CD4-positive, alpha-beta memory T cell (primary cell): Measurements from ENCODE around the gene VWA5A. TPM values are rescaled to one million over a fixed set of nuclear protein-coding genes. Genes with fewer than 3 reads are reported as not detected.
"Not testable (repeated sequence)": the region's sequence is repeated elsewhere in the genome, so short reads cannot be mapped to it uniquely, and the experiment has no call there.

ENCODE experiments used
- CTCF ChIA-PET: fragments of 350-600 bp; sonication (Branson Sonifier 250); formaldehyde crosslinking; loops from one replicate; lab custom pipeline; 2021; ENCODE audit warnings: inconsistent platforms; ENCODE audit not compliant: partially characterized antibody; lab: Charles Lee
- POLR2A ChIA-PET: fragments of 350-600 bp; sonication (Branson Sonifier 250); formaldehyde crosslinking; loops from one replicate; lab custom pipeline; 2021; ENCODE audit not compliant: partially characterized antibody; lab: Charles Lee
- DNase-seq, 5 donors: peaks; one replicate each; pipeline versions ENCODE4 v3.0.0 to v3.0.0-alpha.2; 2020 to 2022; ENCODE audit warnings: mixed read lengths in 1 of 5
- H3K27ac ChIP-seq: one replicate; pipeline ENCODE4 v1.7.0; 2013; ENCODE audit warnings: low read depth, low read length
- H3K27me3 ChIP-seq: 2 replicates; pipeline ENCODE4 v1.7.0; 2013; ENCODE audit warnings: mild to moderate bottlenecking, low read length, moderate library complexity; ENCODE audit not compliant: insufficient read depth
- H3K36me3 ChIP-seq: 2 replicates; pipeline ENCODE4 v1.7.0; 2013; ENCODE audit warnings: mild to moderate bottlenecking, low read length, moderate library complexity; ENCODE audit not compliant: insufficient read depth
- H3K4me1 ChIP-seq: 2 replicates; pipeline ENCODE4 v1.7.0; 2013; ENCODE audit warnings: mild to moderate bottlenecking, low read length, moderate library complexity; ENCODE audit not compliant: insufficient read depth
- H3K4me3 ChIP-seq, 2 donors: one replicate each; pipeline ENCODE4 v1.7.0; 2013; ENCODE audit warnings: low read length in 2 of 2, mild to moderate bottlenecking in 1 of 2
- H3K9me3 ChIP-seq, 2 donors: one replicate each; pipeline ENCODE4 v1.7.0; 2013; ENCODE audit warnings: low read length in 2 of 2, control low read depth in 1 of 2; ENCODE audit not compliant: control insufficient read depth in 1 of 2
- H3K27ac Mint-ChIP-seq, 7 donors: one replicate each; pipeline ENCODE4 v1.8.0; 2020 to 2021; ENCODE audit warnings: mixed read lengths in 7 of 7, mild to moderate bottlenecking in 6 of 7, inconsistent platforms in 3 of 7, moderate library complexity in 3 of 7
- H3K27me3 Mint-ChIP-seq, 2 donors: one replicate each; pipeline ENCODE4 v1.8.0; 2020 to 2021; ENCODE audit warnings: mixed read lengths in 2 of 2
- H3K36me3 Mint-ChIP-seq, 2 donors: one replicate each; pipeline ENCODE4 v1.8.0; 2020 to 2021; ENCODE audit warnings: mixed read lengths in 2 of 2, inconsistent platforms in 1 of 2, mild to moderate bottlenecking in 1 of 2
- H3K4me1 Mint-ChIP-seq, 4 donors: one replicate each; pipeline ENCODE4 v1.8.0; 2020 to 2021; ENCODE audit warnings: mixed read lengths in 4 of 4, mild to moderate bottlenecking in 1 of 4
- H3K4me3 Mint-ChIP-seq, 8 donors: one replicate each; pipeline ENCODE4 v1.8.0; 2020 to 2021; ENCODE audit warnings: mixed read lengths in 8 of 8, mild to moderate bottlenecking in 7 of 8, moderate library complexity in 6 of 8, inconsistent platforms in 3 of 8
- H3K9me3 Mint-ChIP-seq, 8 donors: one replicate each; pipeline ENCODE4 v1.8.0; 2020 to 2021; ENCODE audit warnings: mixed read lengths in 8 of 8, mild to moderate bottlenecking in 5 of 8, inconsistent platforms in 3 of 8, moderate library complexity in 1 of 8
- intact Hi-C: fragments of 100-400 bp; cut with micrococcal nuclease; formaldehyde crosslinking; loops from one replicate; pipeline ENCODE4 v1.15.1; 2023
- polyA plus RNA-seq, 2 donors: library from polyadenylated mRNA; unstranded; fragments of 300-500 nt; fragmentation: Illumina TruSeq; gene quantifications; one replicate each; pipeline ENCODE4 v1.2.3, GENCODE V29; 2021
- total RNA-seq, 2 experiments: library from RNA; stranded (reverse); gene quantifications; one replicate each; pipeline ENCODE4 v1.2.3, GENCODE V29; 2021

Gene VWA5A
- total and polyA plus RNA-seq, 4 experiments from 2014 or later, result 6.4 to 12.3 (median 7.7) TPM

DNA sequence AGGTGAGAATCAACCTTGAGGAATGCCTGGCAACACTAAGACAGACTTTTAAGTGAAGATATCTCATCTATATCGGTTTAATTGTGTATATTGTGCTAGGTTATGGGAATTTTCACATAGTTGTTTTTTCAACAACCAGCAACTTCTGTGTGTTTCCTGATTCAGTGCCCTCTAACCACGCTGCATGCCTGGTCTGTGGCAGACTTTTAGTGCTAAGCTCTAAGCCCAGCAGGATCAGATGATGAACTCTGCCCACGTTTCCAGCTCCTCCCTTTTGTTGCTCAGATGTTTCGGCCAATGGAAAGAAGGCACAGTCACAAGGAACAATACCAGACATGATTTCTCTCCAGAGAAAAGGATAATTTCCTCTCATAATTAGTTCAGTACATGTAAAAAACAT lies 1.4 kb upstream of the VWA5A start:
- CTCF ChIA-PET, result interaction anchor here (0.9 kb wide), 1 partner anchor 10 kb away, joined by 3 read pairs; no protein-coding TSS in a partner anchor
- H3K4me3 Mint-ChIP-seq, result no peak overlapping the region
- no peak overlapping the region for H3K27ac Mint-ChIP-seq
- Histone ChIP-seq H3K27ac (no peak overlapping the region), H3K9me3 (no peaks in the 10 kb centered on the region), H3K4me3 (no peak overlapping the region), H3K36me3 (no peaks in the 10 kb centered on the region), H3K4me1 (peaks cover 12% of the 10 kb centered on the region), H3K27me3 (no peaks in the 10 kb centered on the region)
- peaks cover 7 to 33% (median 18%) of the 10 kb centered on the region in 4 donors for H3K4me1 Mint-ChIP-seq
- H3K36me3 Mint-ChIP-seq, result peaks cover 10 to 14% of the 10 kb centered on the region in 2 donors
- DNase-seq, result no peak
- POLR2A ChIA-PET, result no interaction called here
- H3K9me3 Mint-ChIP-seq, result no peaks in the 10 kb centered on the region
- intact Hi-C loops, result loop anchor here (10.0 kb wide), 1 partner anchor 369 kb away; the partner anchor contains the start of gene ZNF202
- peaks cover 3 to 8% of the 10 kb centered on the region in 2 donors for H3K27me3 Mint-ChIP-seq

GRCh38 chr11:124115782-124116616 lies 749 bp downstream of the VWA5A start:
- peak overlapping the region; percentile 2 for H3K27ac ChIP-seq
- ChIA-PET CTCF (interaction anchor here (1.1 kb wide), 1 partner anchor 9 kb away, joined by 3 read pairs; no protein-coding TSS in a partner anchor), POLR2A (interaction anchor here (1.4 kb wide), 1 partner anchor 507 kb away, joined by 4 read pairs; the partner anchor contains the start of gene TBRG1)
- intact Hi-C loops, result loop anchor here (10.0 kb wide), 1 partner anchor 371 kb away; the partner anchor contains the start of gene ZNF202
- Mint-ChIP-seq H3K4me1 (peaks cover 7 to 33% (median 18%) of the 10 kb centered on the region in 4 donors), H3K9me3 (no peaks in the 10 kb centered on the region), H3K36me3 (peaks cover 24 to 31% of the 10 kb centered on the region in 2 donors), H3K27ac (peak overlapping the region; percentile 43 to 91 (median 76)), H3K4me3 (peak overlapping the region; percentile 87 to 96 (median 90)), H3K27me3 (peaks cover 0 to 5% of the 10 kb centered on the region in 2 donors)
- no peaks in the 10 kb centered on the region for H3K27me3 ChIP-seq
- DNase-seq, result peak in 1 of 5 donors; percentile 6
- H3K36me3 ChIP-seq, result no peaks in the 10 kb centered on the region
- H3K4me1 ChIP-seq, result peaks cover 12% of the 10 kb centered on the region
- no peaks in the 10 kb centered on the region for H3K9me3 ChIP-seq
- H3K4me3 ChIP-seq, result peak overlapping the region; percentile 70 to 75

- H3K4me3 Mint-ChIP-seq, result no peak overlapping the region
- peaks cover 45 to 49% of the 10 kb centered on the region in 2 donors for H3K36me3 Mint-ChIP-seq
- H3K36me3 ChIP-seq, result no peaks in the 10 kb centered on the region
- no peak for DNase-seq
- H3K27ac ChIP-seq, result no peak overlapping the region
- POLR2A ChIA-PET, result no interaction called here
- no peaks in the 10 kb centered on the region for H3K27me3 Mint-ChIP-seq
- H3K4me1 ChIP-seq, result peaks cover 12% of the 10 kb centered on the region
- H3K4me3 ChIP-seq, result no peak overlapping the region
- H3K27ac Mint-ChIP-seq, result no peak overlapping the region
- H3K9me3 Mint-ChIP-seq, result no peaks in the 10 kb centered on the region
- CTCF ChIA-PET, result interaction anchor here (1.2 kb wide), 1 partner anchor 48 kb away, joined by 3 read pairs; no protein-coding TSS in a partner anchor
- H3K27me3 ChIP-seq, result no peaks in the 10 kb centered on the region
- intact Hi-C loops, result loop anchor here (10.0 kb wide), 1 partner anchor 374 kb away; the partner anchor contains the start of gene ZNF202
- no peaks in the 10 kb centered on the region for H3K9me3 ChIP-seq
- peaks cover 7 to 33% (median 19%) of the 10 kb centered on the region in 4 donors for H3K4me1 Mint-ChIP-seq
Observed at GRCh38 chr11:124119103-124119502, 3.9 kb downstream of the VWA5A start.

DNA sequence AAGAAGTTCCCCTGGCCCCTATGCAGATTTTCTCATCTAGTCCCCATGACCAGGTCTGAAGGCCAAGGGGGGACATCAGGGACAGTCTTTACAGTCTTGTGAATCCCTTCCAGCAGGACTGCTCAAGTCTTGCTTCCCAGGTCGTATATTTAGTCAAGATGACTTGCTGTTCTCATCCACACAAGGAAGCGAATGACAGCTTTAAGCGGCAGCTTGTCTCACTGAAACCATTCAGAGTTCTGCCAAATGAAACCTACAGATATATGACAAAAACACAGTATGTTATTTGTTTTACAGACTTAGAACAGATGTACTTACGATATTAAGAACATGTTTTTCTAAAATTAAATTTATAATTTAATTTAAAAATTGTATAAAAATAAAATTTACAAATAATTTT lies 5.6 kb downstream of the VWA5A start:
- Histone ChIP-seq H3K27ac (no peak overlapping the region), H3K36me3 (no peaks in the 10 kb centered on the region)
- peaks cover 60 to 61% of the 10 kb centered on the region in 2 donors for H3K36me3 Mint-ChIP-seq

DNA sequence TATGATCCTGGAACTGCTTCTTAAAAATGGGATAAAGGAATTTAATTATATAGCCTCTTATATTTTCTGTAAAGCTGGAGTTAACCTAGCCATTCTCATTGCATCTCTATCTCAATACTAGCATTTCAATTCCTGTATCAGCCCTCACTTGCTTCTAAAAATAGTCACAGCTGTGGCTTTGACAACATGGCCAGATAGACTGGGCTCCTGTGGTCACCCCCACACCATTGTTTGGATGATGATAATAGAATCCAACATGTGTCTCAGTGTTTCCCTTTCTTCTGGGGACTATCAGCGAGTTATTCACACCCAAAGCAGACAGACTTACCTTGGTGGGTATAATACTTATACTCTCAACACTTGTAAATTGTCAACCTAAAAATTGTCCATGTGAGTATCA lies 6.9 kb downstream of the VWA5A start:
- Histone ChIP-seq H3K4me3 (no peak overlapping the region), H3K27ac (no peak overlapping the region), H3K36me3 (no peaks in the 10 kb centered on the region), H3K4me1 (no peaks in the 10 kb centered on the region), H3K27me3 (no peaks in the 10 kb centered on the region), H3K9me3 (no peaks in the 10 kb centered on the region)
- Mint-ChIP-seq H3K4me1 (peaks cover 3 to 10% (median 5%) of the 10 kb centered on the region in 4 donors), H3K27ac (no peak overlapping the region), H3K9me3 (peaks cover 0 to 2% (median 0%) of the 10 kb centered on the region in 8 donors), H3K27me3 (no peaks in the 10 kb centered on the region), H3K4me3 (no peak overlapping the region), H3K36me3 (peaks cover 62 to 63% of the 10 kb centered on the region in 2 donors)
- CTCF ChIA-PET, result no interaction called here
- POLR2A ChIA-PET, result no interaction called here
- intact Hi-C loops, result no loop called here
- no peak for DNase-seq

More for the DNA sequence above, 5.6 kb downstream of the VWA5A start:
- no peak for DNase-seq
- Histone ChIP-seq H3K4me3 (no peak overlapping the region), H3K9me3 (no peaks in the 10 kb centered on the region), H3K27me3 (no peaks in the 10 kb centered on the region), H3K4me1 (peaks cover 5% of the 10 kb centered on the region)
- H3K4me3 Mint-ChIP-seq, result no peak overlapping the region
- POLR2A ChIA-PET, result interaction anchor here (0.7 kb wide), 1 partner anchor 818 kb away, joined by 4 read pairs; no protein-coding TSS in a partner anchor
- no peak overlapping the region for H3K27ac Mint-ChIP-seq
- H3K27me3 Mint-ChIP-seq, result no peaks in the 10 kb centered on the region
- H3K9me3 Mint-ChIP-seq, result peaks cover 0 to 2% (median 0%) of the 10 kb centered on the region in 8 donors
- peaks cover 4 to 21% (median 13%) of the 10 kb centered on the region in 4 donors for H3K4me1 Mint-ChIP-seq
- CTCF ChIA-PET, result no interaction called here
- intact Hi-C loops, result no loop called here

GRCh38 chr11:124123622-124124021 lies 8.4 kb downstream of the VWA5A start:
- H3K27me3 ChIP-seq, result no peaks in the 10 kb centered on the region
- POLR2A ChIA-PET, result no interaction called here

GRCh38 chr11:124127134-124127533 lies 11.9 kb downstream of the VWA5A start:
- H3K27me3 ChIP-seq, H3K4me3 Mint-ChIP-seq, H3K4me1 Mint-ChIP-seq, H3K36me3 ChIP-seq, CTCF ChIA-PET, H3K27me3 Mint-ChIP-seq, H3K9me3 ChIP-seq, DNase-seq, H3K4me1 ChIP-seq, H3K4me3 ChIP-seq, POLR2A ChIA-PET, intact Hi-C loops, H3K27ac ChIP-seq, H3K27ac Mint-ChIP-seq: not testable (repeated sequence)
- H3K9me3 Mint-ChIP-seq, result peaks cover 0 to 11% (median 4%) of the 10 kb centered on the region in 8 donors
- peaks cover 32 to 35% of the 10 kb centered on the region in 2 donors for H3K36me3 Mint-ChIP-seq

More at GRCh38 chr11:124123622-124124021, 8.4 kb downstream of the VWA5A start:
- peaks cover 52 to 56% of the 10 kb centered on the region in 2 donors for H3K36me3 Mint-ChIP-seq
- H3K27me3 Mint-ChIP-seq, result no peaks in the 10 kb centered on the region
- Histone ChIP-seq H3K4me1 (no peaks in the 10 kb centered on the region), H3K27ac (no peak overlapping the region), H3K9me3 (no peaks in the 10 kb centered on the region), H3K36me3 (no peaks in the 10 kb centered on the region), H3K4me3 (no peak overlapping the region)
- H3K27ac Mint-ChIP-seq, result no peak overlapping the region
- H3K4me1 Mint-ChIP-seq, result peaks cover 0 to 2% (median 0%) of the 10 kb centered on the region in 4 donors
- DNase-seq, result no peak
- H3K4me3 Mint-ChIP-seq, result no peak overlapping the region
- H3K9me3 Mint-ChIP-seq, result peaks cover 0 to 8% (median 3%) of the 10 kb centered on the region in 8 donors
- intact Hi-C loops, result no loop called here
- CTCF ChIA-PET, result interaction anchor here (0.7 kb wide), 1 partner anchor 10 kb away, joined by 3 read pairs; no protein-coding TSS in a partner anchor
